DMS114 treated with DMSO at 0.1 percent for 48 hours (cell line): ENCODE measurements around the gene NUDT3.
"Not testable (repeated sequence)": the region's sequence is repeated elsewhere in the genome, so short reads cannot be mapped to it uniquely, and the experiment has no call there.

Experiments
- DNase-seq: peaks from one replicate; lab custom pipeline; 2025; ENCODE audit not compliant: unreplicated experiment; lab: John Stamatoyannopoulos, UW

Gene NUDT3

DNA sequence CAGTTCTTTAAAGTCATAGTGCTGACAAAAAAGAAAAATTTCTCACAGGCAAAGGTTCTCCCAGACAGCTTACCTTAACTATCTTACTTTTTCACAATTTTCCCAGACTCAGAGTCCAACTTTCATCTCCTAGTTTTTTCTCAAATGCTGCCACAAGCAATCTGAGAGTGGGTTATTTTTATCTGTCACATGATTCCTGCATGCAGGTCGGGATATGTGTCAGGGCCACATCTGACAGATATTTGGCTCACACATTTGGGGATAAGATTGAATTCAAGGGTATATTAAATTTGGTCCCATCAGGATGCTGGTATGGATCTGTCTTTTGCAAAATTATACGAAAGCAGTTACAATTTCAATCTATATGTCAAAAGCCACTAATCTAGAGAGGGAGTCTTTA lies 93.5 kb downstream of the NUDT3 start:
- DNase-seq = no peak

DNA sequence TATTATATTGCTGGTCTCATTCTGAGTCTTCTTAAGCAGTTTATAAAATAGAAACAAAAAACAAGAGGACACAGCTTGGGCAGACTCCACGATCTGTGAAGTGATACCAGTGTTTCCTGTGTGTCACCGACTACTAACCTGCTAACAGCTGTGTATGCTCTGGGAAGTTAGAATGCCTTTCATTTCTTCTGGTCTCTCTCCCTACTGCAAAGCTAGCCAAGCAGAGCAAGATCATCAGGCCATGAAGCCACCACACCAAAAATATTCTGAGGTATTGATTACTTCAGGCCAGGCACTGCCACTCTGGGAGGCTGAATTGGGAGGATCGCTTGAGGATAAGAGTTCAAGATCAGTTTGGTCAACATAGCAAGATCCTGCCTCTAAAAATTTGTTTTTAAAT lies 96.7 kb downstream of the NUDT3 start:
- no peak for DNase-seq

DNA sequence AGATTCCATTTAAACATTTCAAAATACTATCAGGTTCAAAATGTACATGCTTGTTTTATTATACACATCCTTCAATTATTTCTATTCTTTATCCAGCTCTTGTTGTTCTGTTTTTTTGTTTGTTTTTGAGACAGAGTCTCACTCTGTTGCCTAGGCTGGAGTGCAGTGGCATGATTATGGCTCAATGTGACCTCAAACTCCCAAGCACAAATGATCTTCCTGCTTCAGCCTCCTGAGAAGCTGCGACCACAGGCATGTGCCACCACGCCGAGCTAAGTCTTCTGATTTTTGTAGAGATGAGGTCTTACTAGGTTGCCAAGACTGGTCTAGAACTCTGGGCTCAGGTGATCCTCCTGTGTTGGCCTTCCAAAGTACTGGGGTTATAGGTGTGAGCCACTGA lies 99.5 kb downstream of the NUDT3 start:
- DNase-seq = no peak

DNA sequence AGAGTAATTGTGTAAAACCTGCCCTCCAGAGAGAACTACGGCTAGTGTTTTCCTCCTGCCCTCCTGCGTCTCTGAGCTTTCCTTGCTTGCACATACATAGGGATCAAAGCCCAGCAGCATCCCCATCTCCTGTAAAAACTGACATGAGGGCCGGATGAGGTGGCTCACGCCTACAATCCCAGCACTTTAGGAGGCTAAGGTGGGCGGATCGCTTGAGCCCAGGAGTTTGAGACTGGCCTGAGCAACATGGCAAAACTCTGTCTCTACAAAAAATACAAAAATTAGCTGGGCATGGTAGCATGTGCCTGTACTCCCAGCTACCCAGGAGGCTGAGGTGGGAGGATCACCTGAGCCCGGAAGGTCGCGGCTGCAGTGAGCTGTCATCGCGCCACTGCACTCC lies 103.3 kb downstream of the NUDT3 start:
- DNase-seq = no peak

DNA sequence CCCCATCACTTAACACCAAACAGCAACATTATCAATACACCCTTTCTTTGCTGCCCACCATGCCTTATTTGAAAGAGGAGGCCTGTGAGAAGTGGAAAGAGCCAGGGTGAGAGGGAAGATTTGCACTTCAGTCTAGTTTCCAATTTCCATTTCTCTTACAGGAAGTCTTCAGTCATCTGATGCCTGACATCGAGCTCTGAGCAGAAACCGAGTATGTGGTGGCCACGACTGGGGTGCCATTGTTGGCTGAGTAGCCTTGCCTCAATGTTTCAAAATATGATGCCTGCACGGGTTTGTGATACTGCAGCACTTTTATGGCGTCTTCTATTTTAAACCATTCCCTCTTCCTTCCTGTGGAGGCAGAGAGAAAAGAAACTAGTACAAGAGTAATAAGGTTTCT lies 103.9 kb downstream of the NUDT3 start:
- no peak for DNase-seq

DNA sequence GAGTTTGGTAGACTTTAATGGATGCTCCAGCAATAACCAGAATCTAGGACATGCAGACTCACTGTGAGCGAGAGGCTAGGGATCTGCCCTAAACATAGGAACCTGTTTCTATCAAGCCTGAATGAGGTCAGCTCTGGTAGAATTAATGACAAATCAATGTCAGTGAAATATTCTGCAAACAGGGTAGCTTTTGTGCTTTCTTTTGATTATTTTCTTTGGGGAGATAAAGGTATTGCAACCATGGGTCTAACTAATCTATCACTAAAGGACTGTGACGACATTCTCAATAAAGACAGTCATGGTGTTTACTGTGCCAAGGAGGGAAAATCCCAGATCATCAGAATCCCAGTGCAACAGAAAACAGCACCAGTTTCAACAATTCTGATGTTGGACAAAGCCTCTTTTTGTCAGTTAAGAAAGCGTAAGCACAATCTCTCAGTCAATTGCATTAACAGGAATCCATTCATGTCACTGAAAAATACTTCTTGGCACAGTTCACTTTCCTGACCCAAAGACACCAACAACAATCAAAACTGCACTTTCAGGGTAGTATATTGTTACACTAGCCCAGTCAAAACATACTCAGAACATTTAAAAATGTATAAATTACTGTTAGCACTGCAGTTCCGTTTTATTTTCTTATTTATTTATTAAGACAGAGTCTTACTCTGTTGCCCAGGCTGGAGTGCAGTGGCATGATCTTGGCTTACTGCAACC lies 106.9 kb downstream of the NUDT3 start:
- DNase-seq = no peak

DNA sequence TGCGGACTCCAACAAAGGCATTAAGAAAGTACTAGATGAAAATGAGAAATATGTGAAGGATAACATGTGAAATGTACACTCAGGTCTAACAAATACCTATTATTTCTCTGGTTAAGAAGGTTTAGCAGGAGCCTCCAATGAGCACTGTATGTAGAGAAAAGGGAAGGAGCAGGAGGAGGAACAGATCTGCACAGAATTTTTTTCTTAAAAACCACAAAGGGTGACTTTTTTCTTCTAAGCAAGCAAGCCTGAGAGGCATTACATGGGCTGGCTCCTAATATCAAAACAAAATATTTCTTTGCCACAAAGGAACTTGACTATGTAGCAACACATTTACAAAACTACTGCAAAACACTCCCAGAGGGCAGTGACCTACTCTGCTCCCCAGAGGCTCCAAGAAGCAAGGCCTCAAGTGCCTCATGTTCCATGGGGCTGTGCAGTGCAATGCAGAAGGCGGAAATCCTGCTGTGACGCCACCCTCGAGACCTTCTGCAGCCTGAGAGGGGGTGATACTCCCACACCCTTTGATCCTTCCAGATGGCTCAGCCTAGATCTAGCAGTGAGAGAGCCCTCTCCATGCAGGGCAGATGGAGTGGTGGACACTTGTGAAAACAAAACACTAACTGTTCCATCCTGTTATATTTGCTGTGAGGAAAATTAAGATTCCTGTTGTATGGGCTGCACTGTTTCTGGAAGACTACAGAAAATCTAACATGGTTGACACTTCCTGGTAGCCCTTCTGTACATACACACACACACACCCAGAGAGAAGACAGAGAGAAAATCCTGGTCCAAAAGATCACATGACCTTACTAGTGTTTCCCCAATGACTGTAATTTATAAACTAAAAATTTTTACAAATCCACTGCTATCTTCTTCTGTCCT lies 107.7 kb downstream of the NUDT3 start:
- DNase-seq = no peak

DNA sequence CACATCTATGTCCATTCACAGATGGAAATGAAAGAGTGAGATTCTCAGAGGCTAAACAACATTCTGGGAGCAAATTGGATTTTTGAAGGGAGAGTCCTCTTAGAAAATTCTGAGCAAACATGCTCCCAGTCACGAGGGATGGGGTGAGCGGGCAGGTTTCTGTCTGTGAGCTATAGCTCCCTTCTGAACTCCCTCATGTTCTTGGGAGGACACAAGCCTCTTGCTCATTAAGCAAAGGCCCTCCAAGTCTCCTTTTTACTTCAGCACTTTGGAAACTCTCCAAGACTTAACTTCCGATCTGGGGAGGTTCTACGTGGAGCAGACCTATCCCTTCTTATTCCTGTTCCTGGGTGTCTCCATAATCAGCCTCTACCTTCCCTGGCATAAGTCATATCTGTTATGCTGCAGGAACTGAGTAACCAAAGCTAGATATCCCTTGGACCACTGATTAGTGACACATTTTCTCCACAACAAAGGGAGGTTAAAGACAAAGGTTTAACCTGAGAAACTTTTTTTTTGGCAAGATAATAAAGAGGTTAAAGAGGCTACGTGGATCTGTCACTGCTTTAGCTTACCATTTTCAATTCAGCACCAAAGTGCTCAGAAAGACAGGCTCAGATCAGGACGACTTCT lies 110.7 kb downstream of the NUDT3 start:
- DNase-seq = no peak

DNA sequence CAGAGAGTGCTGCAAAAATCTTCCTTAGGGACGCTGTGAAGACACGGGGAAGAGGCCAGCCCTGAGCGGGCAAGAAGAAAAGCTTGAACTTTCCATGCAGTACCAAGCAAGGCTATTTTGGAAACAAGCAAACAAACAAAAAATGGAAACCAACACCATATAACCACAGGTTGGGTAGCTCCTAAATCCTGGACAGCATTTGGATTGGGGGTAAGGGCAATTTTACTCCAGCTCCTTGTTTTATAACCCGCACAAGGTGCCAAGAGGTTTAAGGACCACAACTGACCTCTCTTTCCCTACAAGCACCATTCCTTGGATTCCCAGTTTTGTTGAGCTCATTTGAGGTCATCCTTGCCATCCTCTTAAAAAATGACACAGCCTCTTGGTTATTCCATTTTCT lies 112.3 kb downstream of the NUDT3 start:
- no peak for DNase-seq

DNA sequence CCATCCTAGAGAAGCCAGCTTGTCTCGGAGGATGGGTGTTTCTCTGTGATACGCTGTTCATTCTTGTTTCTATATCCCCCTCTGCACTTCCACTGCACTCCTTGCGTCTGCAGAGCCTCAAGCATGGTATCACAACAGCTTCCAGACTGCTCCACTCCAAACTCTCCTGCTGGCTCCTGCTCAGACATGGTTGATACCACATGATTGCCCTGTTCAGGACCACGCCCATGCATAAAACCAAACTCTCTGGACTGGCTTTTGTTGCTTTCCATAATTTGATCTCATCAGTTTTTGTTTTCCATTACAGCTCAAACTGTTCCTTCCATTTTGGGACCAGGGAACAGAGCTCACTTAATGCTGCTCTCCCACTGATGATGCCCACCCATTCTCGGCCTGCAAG lies 113.6 kb downstream of the NUDT3 start:
- no peak for DNase-seq

DNA sequence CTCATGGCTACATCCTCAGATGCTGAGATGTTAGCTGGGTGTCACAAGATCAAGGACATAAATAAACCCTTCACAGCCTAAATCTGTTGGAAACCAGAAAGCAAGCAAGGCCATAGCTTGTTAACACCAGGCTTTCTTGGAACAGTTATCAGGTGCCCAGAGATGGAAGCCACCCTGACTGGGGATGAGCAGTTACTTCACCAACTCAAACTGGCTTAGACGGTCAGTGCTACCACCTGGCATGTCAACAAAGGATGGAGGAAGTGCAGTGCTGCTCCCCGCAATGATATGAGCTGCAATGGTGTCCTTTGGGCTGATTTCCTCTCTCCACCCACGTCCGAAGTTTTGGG lies 114.7 kb downstream of the NUDT3 start:
- no peak for DNase-seq

DNA sequence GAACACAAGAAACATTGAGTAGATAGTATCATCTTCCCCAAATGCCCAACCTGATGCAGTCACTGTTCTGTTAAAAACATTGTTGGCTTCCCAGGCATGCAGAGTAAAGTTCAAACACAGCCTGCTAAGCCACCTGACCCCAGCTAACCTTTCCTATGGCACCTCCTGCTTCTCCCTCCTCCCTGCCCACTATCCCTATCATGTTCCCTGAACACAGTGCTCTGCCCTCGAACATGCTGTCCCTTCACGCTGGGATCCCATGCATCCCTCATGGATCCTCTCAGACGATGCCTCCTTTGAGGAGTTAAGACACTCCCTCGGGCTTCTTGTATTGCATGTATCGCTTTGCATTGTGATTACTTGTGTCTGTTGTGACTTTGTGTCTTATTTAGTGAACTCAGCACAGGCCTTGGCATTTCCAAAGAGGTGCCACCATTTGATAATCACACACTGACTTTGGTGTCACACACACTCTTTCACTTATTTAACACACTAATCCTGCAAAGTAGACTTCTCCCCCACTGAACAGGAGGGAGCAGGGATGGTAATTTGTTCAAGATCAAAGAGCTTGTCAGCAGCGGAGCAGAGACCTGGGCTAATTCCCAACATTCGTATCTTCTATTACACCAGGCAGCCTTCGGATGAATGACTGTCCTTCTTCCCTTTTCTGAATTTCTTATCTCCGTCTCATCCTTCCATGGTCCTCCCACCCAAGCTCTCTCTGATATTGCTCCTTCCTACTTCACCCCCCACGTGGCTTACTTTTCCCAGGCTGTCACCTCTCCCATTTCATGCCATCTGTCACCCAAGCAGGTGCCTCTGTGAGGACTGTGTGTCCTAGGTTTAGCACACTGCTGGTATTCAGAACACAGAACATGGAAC lies 115.3 kb downstream of the NUDT3 start:
- DNase-seq = no peak

DNA sequence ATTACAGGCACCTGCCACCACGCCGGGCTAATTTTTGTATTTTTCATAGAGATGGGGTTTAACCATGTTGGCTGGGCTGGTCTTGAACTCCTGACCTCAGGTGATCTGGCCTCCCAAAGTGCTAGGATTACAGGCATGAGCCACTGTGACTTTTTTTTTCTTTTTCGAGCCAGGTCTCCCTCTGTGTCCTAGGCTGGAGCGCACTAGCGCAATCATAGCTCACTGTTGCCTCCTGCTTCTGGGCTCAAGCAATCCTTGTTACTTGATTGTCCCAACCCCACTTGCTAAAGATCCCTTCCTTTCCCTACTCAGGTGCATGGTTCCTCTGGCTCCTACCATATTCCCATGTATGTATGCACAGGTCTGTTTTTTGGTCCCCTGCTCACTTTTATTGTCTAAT lies 116.3 kb downstream of the NUDT3 start:
- no peak for DNase-seq

DNA sequence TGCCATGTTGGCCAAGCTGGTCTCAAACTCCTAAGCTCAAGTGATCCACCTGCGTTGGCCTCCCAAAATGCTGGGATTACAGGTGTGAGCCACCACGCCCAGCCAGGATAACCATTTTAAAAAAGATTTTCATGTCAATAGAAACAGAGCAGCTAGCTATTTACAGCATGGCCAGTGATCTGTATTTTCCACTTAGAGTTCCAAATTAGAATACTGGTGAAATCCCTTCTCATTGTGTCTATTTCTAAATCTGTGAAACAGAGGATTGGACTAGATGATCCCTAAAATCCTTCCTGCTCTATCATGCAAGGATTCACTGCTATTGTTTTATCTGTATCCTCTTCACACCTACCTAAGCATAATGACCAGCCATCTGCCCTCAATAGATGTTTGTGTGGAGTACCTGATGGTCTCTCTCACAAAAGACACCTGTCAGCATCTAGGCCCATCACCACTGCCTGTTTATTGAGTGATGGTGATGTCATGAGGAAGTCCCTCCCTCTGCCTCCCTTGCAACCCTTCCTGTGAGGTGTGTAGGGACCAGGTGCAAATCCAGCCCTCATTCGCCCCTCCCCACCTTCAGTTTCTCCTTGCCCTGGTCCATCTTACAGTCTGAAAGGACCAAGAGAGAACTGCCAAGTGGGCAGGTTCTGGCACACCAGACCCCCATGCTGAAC lies 117.2 kb downstream of the NUDT3 start:
- no peak for DNase-seq

DNA sequence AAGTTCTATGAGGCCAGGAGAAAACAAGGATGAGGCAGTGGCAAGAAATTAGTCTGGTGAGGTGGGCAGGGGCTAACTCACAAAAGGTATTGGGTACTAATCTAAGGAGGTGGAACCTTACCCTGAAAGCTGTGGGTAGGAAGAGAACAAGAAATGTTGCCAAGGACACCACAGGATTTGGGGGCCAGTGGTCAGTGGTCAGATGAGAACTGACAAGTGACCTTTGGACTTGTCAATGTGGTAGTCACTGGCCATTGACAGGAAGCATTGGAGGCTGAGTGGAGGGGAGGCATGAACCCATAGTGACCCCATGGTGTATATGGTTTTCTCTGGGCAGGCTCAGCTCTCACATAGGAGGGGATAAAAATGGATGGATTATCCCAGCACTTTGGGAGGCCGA lies 118.3 kb downstream of the NUDT3 start:
- no peak for DNase-seq

DNA sequence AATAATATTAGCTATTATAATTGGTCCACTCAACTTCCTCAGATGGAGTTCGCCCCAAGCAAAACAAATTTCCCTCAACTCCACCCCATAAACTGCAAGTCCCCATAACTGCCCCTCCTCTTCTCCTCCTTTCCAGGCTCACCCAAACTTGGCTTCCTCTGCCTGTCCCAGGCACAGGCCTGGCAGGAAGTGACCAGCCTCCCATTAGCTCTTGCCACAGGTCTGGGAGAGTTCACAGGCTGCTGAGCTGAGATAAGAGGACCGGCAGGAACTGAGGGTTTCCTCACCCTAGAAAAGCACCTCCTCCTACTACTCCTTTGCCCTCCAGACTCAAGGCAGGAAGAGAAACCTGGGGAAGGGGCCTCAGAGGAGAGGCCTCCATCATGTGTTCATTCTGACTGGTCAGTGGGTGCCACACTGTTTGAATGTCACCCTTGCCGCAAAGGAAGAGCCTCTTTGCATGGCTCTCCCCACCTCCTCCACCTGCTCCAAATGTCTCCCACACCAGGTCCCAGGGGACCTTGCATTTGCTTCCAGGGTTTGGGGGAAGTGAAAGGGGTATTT lies 119.1 kb downstream of the NUDT3 start:
- DNase-seq = no peak

DNA sequence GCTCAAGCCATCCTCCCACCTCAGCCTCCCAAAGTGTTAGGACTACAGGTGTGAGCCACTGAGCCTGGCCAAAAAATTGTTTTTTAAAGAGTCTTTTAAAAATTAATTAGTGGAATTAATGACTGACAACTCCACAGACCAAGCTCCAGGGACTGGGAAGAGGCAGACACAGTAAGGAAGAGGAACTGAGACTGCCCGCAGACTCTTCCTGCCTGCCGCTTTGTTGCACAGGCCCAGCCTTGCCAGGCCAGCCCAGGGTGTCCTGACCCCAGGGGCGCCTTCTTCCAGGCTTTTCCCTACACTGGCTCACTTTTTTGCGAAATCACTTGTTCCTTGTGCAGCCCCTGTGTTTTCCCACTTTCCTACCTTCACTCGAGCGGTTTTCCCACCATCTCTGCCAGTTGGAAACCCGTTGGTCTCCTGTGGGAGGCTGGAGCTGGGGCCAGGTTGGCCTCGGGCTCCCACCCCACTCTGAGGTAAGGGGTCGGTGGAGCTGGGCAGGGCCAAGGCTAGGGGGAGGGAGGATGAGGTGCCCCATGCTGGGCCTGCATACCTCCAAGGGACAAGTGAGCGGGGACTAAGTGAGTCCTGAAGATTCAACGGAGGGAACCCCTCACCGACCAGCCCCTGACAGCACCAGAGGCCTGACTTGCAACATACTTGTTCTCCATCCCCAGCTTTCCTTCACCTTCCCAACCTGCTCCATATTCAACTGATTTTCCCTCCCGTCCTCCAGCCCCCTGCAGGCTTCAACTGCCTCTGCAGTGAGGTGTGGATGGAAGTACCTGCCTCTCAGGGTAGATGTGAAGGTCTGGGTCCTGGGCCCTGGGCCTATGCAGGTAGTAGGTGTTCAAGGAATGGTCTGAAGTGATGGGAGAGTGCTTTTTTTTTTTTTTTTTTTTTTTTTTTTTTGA lies 120.2 kb downstream of the NUDT3 start:
- DNase-seq = no peak

DNA sequence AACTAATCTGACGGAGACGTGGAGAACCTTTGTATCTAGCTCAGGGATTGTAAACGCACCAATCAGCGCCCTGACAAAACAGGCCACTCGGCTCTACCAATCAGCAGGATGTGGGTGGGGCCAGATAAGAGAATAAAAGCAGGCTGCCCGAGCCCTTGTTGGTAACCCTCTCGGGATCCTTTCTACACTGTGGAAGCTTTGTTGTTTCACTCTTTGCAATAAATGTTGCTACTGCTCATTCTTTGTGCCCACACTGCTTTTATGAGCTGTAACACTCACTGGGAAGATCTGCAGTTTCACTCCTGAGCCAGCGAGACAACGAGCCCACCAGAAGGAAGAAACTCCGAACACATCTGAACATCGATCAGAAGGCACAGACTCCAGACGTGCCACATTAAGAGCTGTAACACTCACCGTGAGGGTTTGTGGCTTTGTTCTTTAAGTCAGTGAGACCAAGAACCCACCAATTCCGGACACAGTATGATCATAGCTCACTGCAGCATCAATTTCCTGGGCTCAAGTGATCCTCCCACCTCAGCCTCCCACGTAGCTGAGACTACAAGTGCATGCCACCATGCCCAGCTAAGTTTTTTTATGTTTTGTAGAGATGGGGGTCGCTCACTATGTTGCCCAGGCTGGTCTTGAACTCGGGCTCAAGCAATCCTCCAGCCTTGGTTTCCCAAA lies 122.7 kb downstream of the NUDT3 start:
- DNase-seq = not testable (repeated sequence)

DNA sequence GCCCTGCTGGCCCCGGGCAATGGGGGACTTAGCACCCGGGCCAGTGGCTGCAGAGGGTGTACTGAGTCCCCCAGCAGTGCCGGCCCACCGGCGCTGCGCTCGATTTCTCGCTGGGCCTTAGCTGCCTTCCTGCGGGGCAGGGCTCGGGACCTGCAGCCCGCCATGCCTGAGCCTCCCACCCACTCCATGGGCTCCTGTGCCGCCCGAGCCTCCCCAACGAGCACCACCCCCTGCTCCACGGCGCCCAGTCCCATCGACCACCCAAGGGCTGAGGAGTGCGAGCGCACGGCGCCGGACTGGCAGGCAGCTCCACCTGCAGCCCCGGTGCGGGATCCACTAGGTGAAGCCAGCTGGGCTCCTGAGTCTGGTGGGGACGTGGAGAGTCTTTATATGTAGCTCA lies 123.3 kb downstream of the NUDT3 start:
- DNase-seq = not testable (repeated sequence)
